ENCODE results near the gene TIMP3. TPM values are rescaled to one million over a fixed set of nuclear protein-coding genes. Genes with fewer than 3 reads are reported as not detected.

Gene TIMP3
- total and polyA plus RNA-seq, 2 donors (not counting 1 experiment from before 2014, with no cell fraction given): 242 to 375 TPM

GRCh38 chr22:32855045-32855756, 53.7 kb downstream of the TIMP3 start:
- H3K27me3 ChIP-seq (ENCODE audit: control insufficient read depth, insufficient read depth, low read length): no peaks in the 10 kb centered on the region
- DNase-seq (ENCODE audit: low read depth in 2 of 2): peak in 1 of 2 donors; percentile 19
- H3K36me3 ChIP-seq (ENCODE audit: control insufficient read depth, insufficient read depth, low read length): peaks cover 17% of the 10 kb centered on the region
- no peak overlapping the region for H3K27ac ChIP-seq (ENCODE audit: insufficient read depth, low read length)
- no peak overlapping the region for H3K9ac ChIP-seq (ENCODE audit: insufficient read depth, low read length)
- no peaks in the 10 kb centered on the region for H3K79me2 ChIP-seq (ENCODE audit: control insufficient read depth, insufficient read depth, low read length)
- no peaks in the 10 kb centered on the region for H4K20me1 ChIP-seq (ENCODE audit: control insufficient read depth, extremely low read depth, insufficient read depth, low read length)
- H2AFZ ChIP-seq (ENCODE audit: low read length): no peak overlapping the region
- no peaks in the 10 kb centered on the region for H3K4me1 ChIP-seq (ENCODE audit: control insufficient read depth, extremely low read depth, insufficient read depth, low read length)
- no peak overlapping the region for H3K4me2 ChIP-seq (ENCODE audit: extremely low read depth, insufficient read depth, low read length)
- no peak overlapping the region for H3K4me3 ChIP-seq (replicated peaks in 1 of 4; ENCODE audit: control extremely low read depth in 1 of 4, insufficient read depth in 1 of 4, low read depth in 3 of 4, low read length in 4 of 4)
- H3K9me3 ChIP-seq (ENCODE audit: control insufficient read depth, insufficient read depth, low read depth, low read length): no peaks in the 10 kb centered on the region
- TF ChIP-seq, protein P1, sequence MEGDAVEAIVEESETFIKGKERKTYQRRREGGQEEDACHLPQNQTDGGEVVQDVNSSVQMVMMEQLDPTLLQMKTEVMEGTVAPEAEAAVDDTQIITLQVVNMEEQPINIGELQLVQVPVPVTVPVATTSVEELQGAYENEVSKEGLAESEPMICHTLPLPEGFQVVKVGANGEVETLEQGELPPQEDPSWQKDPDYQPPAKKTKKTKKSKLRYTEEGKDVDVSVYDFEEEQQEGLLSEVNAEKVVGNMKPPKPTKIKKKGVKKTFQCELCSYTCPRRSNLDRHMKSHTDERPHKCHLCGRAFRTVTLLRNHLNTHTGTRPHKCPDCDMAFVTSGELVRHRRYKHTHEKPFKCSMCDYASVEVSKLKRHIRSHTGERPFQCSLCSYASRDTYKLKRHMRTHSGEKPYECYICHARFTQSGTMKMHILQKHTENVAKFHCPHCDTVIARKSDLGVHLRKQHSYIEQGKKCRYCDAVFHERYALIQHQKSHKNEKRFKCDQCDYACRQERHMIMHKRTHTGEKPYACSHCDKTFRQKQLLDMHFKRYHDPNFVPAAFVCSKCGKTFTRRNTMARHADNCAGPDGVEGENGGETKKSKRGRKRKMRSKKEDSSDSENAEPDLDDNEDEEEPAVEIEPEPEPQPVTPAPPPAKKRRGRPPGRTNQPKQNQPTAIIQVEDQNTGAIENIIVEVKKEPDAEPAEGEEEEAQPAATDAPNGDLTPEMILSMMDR (conservative IDR thresholded peaks at IDR 0.05 in 1 of 2, IDR thresholded peaks at IDR 0.05 in 1 of 2; ENCODE audit: low read depth in 1 of 2, low read length in 2 of 2): no peak
- no peak for TF ChIP-seq EZH2 (IDR thresholded peaks at IDR 0.05; ENCODE audit: low read length, missing control alignments)

- TF ChIP-seq EZH2 (IDR thresholded peaks at IDR 0.05; ENCODE audit: low read length, missing control alignments): no peak
- TF ChIP-seq, protein P1 (conservative IDR thresholded peaks at IDR 0.05 in 1 of 2, IDR thresholded peaks at IDR 0.05 in 1 of 2; ENCODE audit: low read depth in 1 of 2, low read length in 2 of 2): no peak
- DNase-seq (ENCODE audit: low read depth in 2 of 2): no peak
- peaks cover 17% of the 10 kb centered on the region for H3K36me3 ChIP-seq (ENCODE audit: control insufficient read depth, insufficient read depth, low read length)
- no peaks in the 10 kb centered on the region for H3K9me3 ChIP-seq (ENCODE audit: control insufficient read depth, insufficient read depth, low read depth, low read length)
- H2AFZ ChIP-seq (ENCODE audit: low read length): no peak overlapping the region
- H3K9ac ChIP-seq (ENCODE audit: insufficient read depth, low read length): no peak overlapping the region
- H3K27ac ChIP-seq (ENCODE audit: insufficient read depth, low read length): no peak overlapping the region
- no peaks in the 10 kb centered on the region for H4K20me1 ChIP-seq (ENCODE audit: control insufficient read depth, extremely low read depth, insufficient read depth, low read length)
- no peak overlapping the region for H3K4me3 ChIP-seq (replicated peaks in 1 of 4; ENCODE audit: control extremely low read depth in 1 of 4, insufficient read depth in 1 of 4, low read depth in 3 of 4, low read length in 4 of 4)
- no peaks in the 10 kb centered on the region for H3K27me3 ChIP-seq (ENCODE audit: control insufficient read depth, insufficient read depth, low read length)
- H3K79me2 ChIP-seq (ENCODE audit: control insufficient read depth, insufficient read depth, low read length): no peaks in the 10 kb centered on the region
- H3K4me2 ChIP-seq (ENCODE audit: extremely low read depth, insufficient read depth, low read length): no peak overlapping the region
- H3K4me1 ChIP-seq (ENCODE audit: control insufficient read depth, extremely low read depth, insufficient read depth, low read length): no peaks in the 10 kb centered on the region
These were observed 56.7 kb downstream of the TIMP3 start for GRCh38 chr22:32858121-32858703.

DNA sequence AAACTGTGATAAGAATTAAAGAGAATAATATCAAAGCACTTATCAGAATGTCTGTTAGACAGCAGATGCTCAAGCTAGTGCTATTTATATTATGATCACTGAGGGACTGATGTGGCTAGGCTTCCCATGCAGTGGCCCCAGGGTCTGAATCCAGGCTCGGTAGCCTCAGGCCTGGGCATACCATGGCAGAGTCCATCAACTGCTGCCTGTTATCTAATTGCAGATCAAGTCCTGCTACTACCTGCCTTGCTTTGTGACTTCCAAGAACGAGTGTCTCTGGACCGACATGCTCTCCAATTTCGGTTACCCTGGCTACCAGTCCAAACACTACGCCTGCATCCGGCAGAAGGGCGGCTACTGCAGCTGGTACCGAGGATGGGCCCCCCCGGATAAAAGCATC, 57.5 kb downstream of the TIMP3 start:
- Histone ChIP-seq H3K4me1 (ENCODE audit: control insufficient read depth, extremely low read depth, insufficient read depth, low read length) (no peaks in the 10 kb centered on the region), H4K20me1 (ENCODE audit: control insufficient read depth, extremely low read depth, insufficient read depth, low read length) (no peaks in the 10 kb centered on the region), H3K36me3 (ENCODE audit: control insufficient read depth, insufficient read depth, low read length) (peaks cover 17% of the 10 kb centered on the region), H3K9me3 (ENCODE audit: control insufficient read depth, insufficient read depth, low read depth, low read length) (no peaks in the 10 kb centered on the region), H3K4me2 (ENCODE audit: extremely low read depth, insufficient read depth, low read length) (no peak overlapping the region), H3K9ac (ENCODE audit: insufficient read depth, low read length) (no peak overlapping the region), H3K27ac (ENCODE audit: insufficient read depth, low read length) (no peak overlapping the region), H3K4me3 (replicated peaks in 1 of 4; ENCODE audit: control extremely low read depth in 1 of 4, insufficient read depth in 1 of 4, low read depth in 3 of 4, low read length in 4 of 4) (no peak overlapping the region), H3K27me3 (ENCODE audit: control insufficient read depth, insufficient read depth, low read length) (no peaks in the 10 kb centered on the region), H3K79me2 (ENCODE audit: control insufficient read depth, insufficient read depth, low read length) (no peaks in the 10 kb centered on the region), H2AFZ (ENCODE audit: low read length) (no peak overlapping the region)
- no peak for DNase-seq (ENCODE audit: low read depth in 2 of 2)
- TF ChIP-seq, protein P1 (conservative IDR thresholded peaks at IDR 0.05 in 1 of 2, IDR thresholded peaks at IDR 0.05 in 1 of 2; ENCODE audit: low read depth in 1 of 2, low read length in 2 of 2): no peak
- TF ChIP-seq EZH2 (IDR thresholded peaks at IDR 0.05; ENCODE audit: low read length, missing control alignments): no peak
